SK-N-SH (cell line): ENCODE results near the gene BCL7C.

Experiments used
- CTCF ChIP-seq: fragments of 200-600 bp; sonication (generic); IDR thresholded peaks from 2 replicates; pipeline ENCODE4 v1.6.1; 2017; ENCODE audit warnings: antibody characterized with exemption, mild to moderate bottlenecking, moderate library complexity
- ELF1 ChIP-seq: IDR thresholded peaks from 2 replicates; pipeline ENCODE4 v1.4.0; 2012
- EP300 ChIP-seq, 2 experiments: IDR thresholded peaks; 2 replicates each; pipeline versions ENCODE4 v1.4.0 to v1.6.1; 2012; ENCODE audit warnings: borderline replicate concordance in 1 of 2, low read depth in 1 of 2, low read length in 1 of 2
- TAF1 ChIP-seq: IDR thresholded peaks from 2 replicates; pipeline ENCODE4 v1.6.1; 2012; ENCODE audit warnings: low read depth, mild to moderate bottlenecking, low read length, moderate library complexity, borderline replicate concordance

GRCh38 chr16:30929167-30929566, 35.3 kb upstream of the BCL7C start:
- TF ChIP-seq TAF1, result no peak
- TF ChIP-seq CTCF, result no peak
- no peak for TF ChIP-seq EP300 (IDR thresholded peaks at IDR 0.05; ENCODE audit: borderline replicate concordance in 1 of 2, low read depth in 1 of 2, low read length in 1 of 2)
- no peak for TF ChIP-seq ELF1
